Endothelial cell of umbilical vein (primary cell): ENCODE measurements around the gene RFPL4AL1. TPM values are rescaled to one million over a fixed set of nuclear protein-coding genes. Genes with fewer than 3 reads are reported as not detected.

Experiments
- BruUV-seq: library from RNA; stranded (reverse); fragments of 400-500 nt; replicated peaks from 2 replicates; lab custom pipeline; 2021; lab: Mats Ljungman, UMichigan
- CTCF ChIA-PET: fragments of 300-600, 350-600 bp; sonication (Branson Sonifier 250); formaldehyde crosslinking; loops from one replicate; lab custom pipeline; 2021; ENCODE audit warnings: antibody characterized with exemption, inconsistent platforms; lab: Charles Lee
- POLR2A ChIA-PET: fragments of 300-600, 350-600 bp; sonication (Branson Sonifier 250); formaldehyde crosslinking; loops from one replicate; lab custom pipeline; 2021; ENCODE audit warnings: antibody characterized with exemption, inconsistent platforms; lab: Charles Lee
- DNase-seq: peaks from one replicate; pipeline ENCODE4 v3.0.0-alpha.2; 2011; ENCODE audit warnings: low read depth, low spot score
- FAIRE-seq: peaks from 2 replicates; lab custom pipeline; 2011; peaks lifted over from hg19 to GRCh38; lab: Jason Lieb, UNC
- H2AFZ ChIP-seq: 2 replicates; pipeline ENCODE4 v1.6.0; 2012; ENCODE audit warnings: low read depth, low read length, control low read depth, inconsistent platforms
- H3K27ac ChIP-seq: 2 replicates; pipeline ENCODE4 v1.5.1; 2011; ENCODE audit warnings: low read depth, mild to moderate bottlenecking, control low read depth, low read length, moderate library complexity; ENCODE audit not compliant: insufficient read depth
- H3K27me3 ChIP-seq, 2 experiments: 2 replicates each; pipeline versions ENCODE4 v1.6.0 to v1.6.1; 2011; ENCODE audit warnings: low read length in 2 of 2, mixed read lengths in 1 of 2; ENCODE audit not compliant: control insufficient read depth in 2 of 2, insufficient read depth in 2 of 2
- H3K36me3 ChIP-seq, 2 experiments: 2 replicates in 1 of 2; 3 replicates in 1 of 2; pipeline ENCODE4 v1.5.1; 2011; ENCODE audit warnings: low read length in 2 of 2, mild to moderate bottlenecking in 1 of 2, moderate library complexity in 1 of 2; ENCODE audit not compliant: control insufficient read depth in 2 of 2, insufficient read depth in 2 of 2; ENCODE audit errors: extremely low read depth in 1 of 2
- H3K4me1 ChIP-seq: 3 replicates; pipeline ENCODE4 v1.5.1; 2011; ENCODE audit warnings: mild to moderate bottlenecking, low read length; ENCODE audit not compliant: control insufficient read depth, insufficient read depth; ENCODE audit errors: extremely low read depth
- H3K4me2 ChIP-seq: 2 replicates; pipeline ENCODE4 v1.6.1; 2011; ENCODE audit warnings: low read length, control low read depth, mixed read lengths; ENCODE audit not compliant: insufficient read depth
- H3K4me3 ChIP-seq, 3 experiments: fragments of 200-600 bp in 1 of 3; sonication (generic), shearing (Covaris generic) in 1 of 3; replicated peaks in 1 of 3; 2 replicates each; pipeline ENCODE4 v1.5.1; 2011 to 2016; ENCODE audit warnings: control low read depth in 3 of 3, low read length in 3 of 3, mild to moderate bottlenecking in 2 of 3, inconsistent platforms in 1 of 3, low read depth in 1 of 3, moderate library complexity in 1 of 3; ENCODE audit not compliant: insufficient read depth in 1 of 3
- H3K79me2 ChIP-seq: 2 replicates; pipeline ENCODE4 v1.6.0; 2012; ENCODE audit warnings: low read length, inconsistent platforms; ENCODE audit not compliant: control insufficient read depth, insufficient read depth
- H3K9ac ChIP-seq: replicated peaks from 2 replicates; pipeline ENCODE3; 2011; ENCODE audit warnings: low read length, control low read depth; ENCODE audit not compliant: insufficient read depth; ENCODE audit errors: extremely low read depth
- H3K9me1 ChIP-seq: replicated peaks from 3 replicates; pipeline ENCODE4 v1.6.0; 2011; ENCODE audit warnings: mild to moderate bottlenecking, low read length; ENCODE audit not compliant: control insufficient read depth, insufficient read depth; ENCODE audit errors: extremely low read depth
- H3K9me3 ChIP-seq: replicated peaks from 2 replicates; pipeline ENCODE4 v1.5.1; 2012; ENCODE audit warnings: low read length, inconsistent platforms; ENCODE audit not compliant: control insufficient read depth, insufficient read depth
- H4K20me1 ChIP-seq: replicated peaks from 2 replicates; pipeline ENCODE3; 2011; ENCODE audit warnings: mild to moderate bottlenecking, low read length; ENCODE audit not compliant: control insufficient read depth, insufficient read depth; ENCODE audit errors: extremely low read depth
- CTCF ChIP-seq, 2 donors: IDR thresholded peaks; 1 replicate in 1 of 2; 2 replicates in 1 of 2; pipeline ENCODE4 v1.5.1; 2011; ENCODE audit warnings: low read length in 2 of 2, mild to moderate bottlenecking in 2 of 2, moderate library complexity in 2 of 2, control low read depth in 1 of 2, inconsistent platforms in 1 of 2, low read depth in 1 of 2; ENCODE audit not compliant: insufficient read depth in 1 of 2; ENCODE audit errors: extremely low read depth in 1 of 2
- EZH2 ChIP-seq: IDR thresholded peaks from 2 replicates; pipeline ENCODE4 v1.6.1; 2012; ENCODE audit warnings: borderline replicate concordance, low read depth, mild to moderate bottlenecking, moderate library complexity, low read length, inconsistent platforms; ENCODE audit not compliant: severe bottlenecking
- FOS ChIP-seq: IDR thresholded peaks from 2 replicates; pipeline ENCODE4 v1.6.1; 2011; ENCODE audit warnings: mild to moderate bottlenecking, low read length, moderate library complexity, borderline replicate concordance; ENCODE audit not compliant: insufficient read depth
- GATA2 ChIP-seq: IDR thresholded peaks from 2 replicates; pipeline ENCODE4 v1.7.0; 2011; ENCODE audit warnings: low read depth, mild to moderate bottlenecking, moderate library complexity, mixed read lengths, low read length; ENCODE audit not compliant: insufficient read length, insufficient read depth
- JUN ChIP-seq: IDR thresholded peaks from 2 replicates; pipeline ENCODE4 v1.6.1; 2011; ENCODE audit warnings: borderline replicate concordance, low read depth; ENCODE audit not compliant: insufficient read length, insufficient read depth
- MAX ChIP-seq: IDR thresholded peaks from 2 replicates; pipeline ENCODE4 v1.6.1; 2011; ENCODE audit not compliant: insufficient read depth, insufficient read length
- MYC ChIP-seq: IDR thresholded peaks from one replicate; pipeline ENCODE4 v1.6.1; 2011; ENCODE audit warnings: mild to moderate bottlenecking, low read depth, low read length
- POLR2A ChIP-seq: IDR thresholded peaks from 2 replicates; pipeline ENCODE4 v1.6.1; 2012; ENCODE audit warnings: low read depth, mild to moderate bottlenecking, control low read depth, low read length
- POLR2AphosphoS5 ChIP-seq: IDR thresholded peaks from 2 replicates; pipeline ENCODE4 v1.6.1; 2012; ENCODE audit warnings: low read depth, mild to moderate bottlenecking, control low read depth, low read length, moderate library complexity; ENCODE audit not compliant: insufficient read depth
- dilution Hi-C: fragments of 300-500 bp; cut with MboI; formaldehyde crosslinking; loops from one replicate; pipeline ENCODE4 v1.15.0; 2019; ENCODE audit warnings: low sequenced_read_pairs; ENCODE audit not compliant: extremely low pct_ligation_motif_present
- intact Hi-C: fragments of 100-400 bp; cut with micrococcal nuclease; formaldehyde crosslinking; loops from one replicate; pipeline ENCODE4 v1.10.0; 2022
- polyA plus RNA-seq, 4 experiments: library from polyadenylated mRNA; depleted of rRNA in 3 of 4; stranded (reverse) in 3 of 4; unstranded in 1 of 4; fragments of >200 nt; gene quantifications; 2 replicates each; pipeline versions ENCODE4 v1.2.1 to v1.2.3, GENCODE V29; 2011 to 2012; ENCODE audit warnings: missing spikeins in 1 of 4
- total RNA-seq: library from RNA; stranded (reverse); gene quantifications from 2 replicates; pipeline ENCODE4 v1.2.3, GENCODE V29; 2021

RFPL4AL1 gene
- total and polyA plus RNA-seq, 2 donors (not counting 3 experiments of a cell fraction or from before 2014, with no cell fraction given): not detected

GRCh38 chr19:55809381-55810058 lies 40.6 kb downstream of the RFPL4AL1 start:
- DNase-seq (peak; percentile 43), FAIRE-seq (peak; percentile 47)
- Histone ChIP-seq H3K9ac (no peak overlapping the region), H3K27ac (no peak overlapping the region), H3K4me3 (no peak overlapping the region), H3K27me3 (no peaks in the 10 kb centered on the region), H2AFZ (peak overlapping the region; percentile 19), H3K36me3 (no peaks in the 10 kb centered on the region), H3K4me2 (no peak overlapping the region), H3K4me1 (no peaks in the 10 kb centered on the region), H3K79me2 (no peaks in the 10 kb centered on the region), H3K9me3 (peaks cover 2% of the 10 kb centered on the region), H3K9me1 (no peaks in the 10 kb centered on the region), H4K20me1 (no peaks in the 10 kb centered on the region)
- ChIA-PET CTCF (interaction anchor here (0.7 to 6.8 kb wide), 7 partner anchors 106 to 668 kb away, joined by 3 to 86 read pairs (median 4); partner anchors contain the start of gene ZNF784), POLR2A (no interaction called here)
- BruUV-seq: no TSS peak
- peak; percentile 43 for TF ChIP-seq MAX
- peak; percentile 36 to 42 for TF ChIP-seq CTCF (IDR thresholded peaks at IDR 0.05; ENCODE audit: extremely low read depth in 1 of 2, insufficient read depth in 1 of 2, low read depth in 1 of 2, low read length in 2 of 2)
- TF ChIP-seq GATA2: no peak
- dilution Hi-C loops: no loop called here
- intact Hi-C loops: no loop called here

DNA sequence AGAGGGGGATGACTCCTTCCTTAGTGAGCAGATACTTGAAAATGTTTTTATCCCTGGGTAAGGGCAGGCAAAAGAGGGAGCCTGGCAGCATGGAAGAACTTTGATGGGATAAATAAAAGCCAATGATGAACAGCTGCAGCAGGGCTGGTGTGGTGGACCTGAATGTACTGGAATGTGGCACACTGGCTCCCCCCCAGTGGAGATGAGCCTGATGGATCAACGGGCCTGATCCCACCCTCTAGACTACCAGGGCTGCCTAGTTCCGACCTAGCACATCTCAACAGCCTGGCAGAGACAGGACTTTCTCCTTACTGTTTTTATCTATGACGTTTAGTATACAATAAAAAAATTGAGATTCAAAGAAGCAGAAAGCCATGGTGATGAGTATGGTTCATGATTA lies 42.4 kb downstream of the RFPL4AL1 start:
- Histone ChIP-seq H3K4me1 (no peaks in the 10 kb centered on the region), H3K4me2 (no peak overlapping the region), H3K9me1 (no peaks in the 10 kb centered on the region), H3K9me3 (no peaks in the 10 kb centered on the region), H3K27me3 (no peaks in the 10 kb centered on the region), H3K36me3 (no peaks in the 10 kb centered on the region), H3K4me3 (no peak overlapping the region), H3K27ac (no peak overlapping the region), H3K79me2 (no peaks in the 10 kb centered on the region), H4K20me1 (no peaks in the 10 kb centered on the region), H2AFZ (no peak overlapping the region), H3K9ac (no peak overlapping the region)
- dilution Hi-C loops: no loop called here
- TF ChIP-seq MAX: no peak
- TF ChIP-seq FOS: no peak
- TF ChIP-seq MYC: no peak
- TF ChIP-seq CTCF (IDR thresholded peaks at IDR 0.05; ENCODE audit: extremely low read depth in 1 of 2, insufficient read depth in 1 of 2, low read depth in 1 of 2, low read length in 2 of 2): no peak
- no peak for TF ChIP-seq POLR2AphosphoS5
- no peak for TF ChIP-seq POLR2A
- TF ChIP-seq JUN: no peak
- TF ChIP-seq GATA2: no peak
- no peak for TF ChIP-seq EZH2
- ChIA-PET CTCF (interaction anchor here (6.8 kb wide), 1 partner anchor 179 kb away, joined by 86 read pairs; no protein-coding TSS in a partner anchor), POLR2A (no interaction called here)
- BruUV-seq: no TSS peak
- no peak for FAIRE-seq
- intact Hi-C loops: no loop called here
- no peak for DNase-seq
